HG02943 (cell line): ENCODE data around the gene C2orf76.

Source experiments
- ATAC-seq: cut with Tn5 transposase; IDR thresholded peaks from one replicate; pipeline ENCODE4 v1.9.1; 2021; ENCODE audit warnings: mild to moderate bottlenecking, low read depth, moderate library complexity; ENCODE audit not compliant: unreplicated experiment

C2orf76 gene

DNA sequence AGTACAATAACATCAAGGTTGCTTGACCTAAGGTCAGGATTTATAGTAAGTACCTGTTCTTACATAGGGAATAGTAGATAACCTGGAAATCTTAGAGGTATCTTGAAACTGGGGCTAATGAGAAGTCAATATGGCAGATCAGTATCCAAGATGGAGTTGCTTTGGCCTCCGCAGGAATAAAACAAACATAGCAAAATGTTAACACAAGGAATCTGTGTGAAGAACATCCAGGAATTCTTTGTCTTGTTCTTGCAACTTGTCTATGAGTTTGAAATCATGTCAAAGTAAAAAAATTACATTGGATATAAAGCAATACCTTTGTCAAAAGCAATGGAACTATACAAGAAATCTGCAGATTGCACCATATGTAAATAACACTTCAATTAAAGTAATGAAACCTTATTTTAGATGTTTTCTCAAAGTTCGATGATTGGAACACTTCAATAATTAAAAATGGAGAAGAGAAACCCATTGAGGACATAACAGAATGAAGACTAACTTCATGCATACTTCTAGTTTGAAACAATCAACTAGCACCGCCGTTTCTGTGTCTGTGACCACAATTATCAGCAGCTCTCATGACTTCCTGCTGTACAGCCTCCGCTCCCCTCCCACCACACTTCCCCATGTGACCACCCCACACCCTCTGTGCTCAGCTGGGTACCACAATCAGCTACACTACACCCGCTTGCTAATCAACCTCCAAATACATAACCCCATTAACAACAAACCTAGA, 27.6 kb downstream of the C2orf76 start:
- peak; percentile 99 for ATAC-seq

DNA sequence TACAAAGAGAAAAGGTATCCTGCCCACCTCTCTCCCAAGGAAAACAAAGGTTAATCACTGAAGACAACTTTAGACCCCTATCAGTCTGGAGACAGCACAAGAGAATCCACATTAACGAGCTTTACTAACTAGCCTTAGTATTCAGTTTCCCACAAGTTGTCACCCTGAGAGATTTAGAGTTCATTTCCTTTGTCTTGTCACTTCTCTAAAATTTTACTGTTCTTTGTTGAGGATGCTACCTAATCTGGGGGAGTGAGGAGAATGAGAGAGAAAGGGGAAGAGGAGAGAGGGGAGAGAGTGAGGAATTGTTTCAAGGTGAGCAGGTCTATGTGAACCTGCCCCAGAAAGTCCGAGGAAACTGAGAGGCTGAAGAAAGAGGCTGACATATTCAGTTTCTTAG, 28.4 kb downstream of the C2orf76 start:
- ATAC-seq, result no peak

DNA sequence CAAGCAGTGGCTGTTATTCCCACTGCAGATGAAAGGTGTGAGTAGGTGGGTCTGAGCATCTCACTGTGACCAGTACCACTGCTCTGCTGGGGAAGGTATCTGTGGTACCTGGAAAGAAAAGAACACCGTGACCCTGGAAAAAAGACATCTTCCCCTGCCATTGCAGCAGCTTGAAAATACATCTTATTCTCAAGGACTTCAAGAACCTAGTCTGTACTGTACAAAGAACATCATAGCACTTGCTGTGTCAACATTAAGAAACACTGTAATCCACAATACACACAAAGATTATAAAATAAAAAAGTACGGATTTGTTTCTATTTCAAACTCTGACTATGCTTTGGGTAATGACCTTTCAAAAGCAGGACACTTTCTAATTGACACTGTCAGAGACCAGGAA, 28.9 kb downstream of the C2orf76 start:
- no peak for ATAC-seq

DNA sequence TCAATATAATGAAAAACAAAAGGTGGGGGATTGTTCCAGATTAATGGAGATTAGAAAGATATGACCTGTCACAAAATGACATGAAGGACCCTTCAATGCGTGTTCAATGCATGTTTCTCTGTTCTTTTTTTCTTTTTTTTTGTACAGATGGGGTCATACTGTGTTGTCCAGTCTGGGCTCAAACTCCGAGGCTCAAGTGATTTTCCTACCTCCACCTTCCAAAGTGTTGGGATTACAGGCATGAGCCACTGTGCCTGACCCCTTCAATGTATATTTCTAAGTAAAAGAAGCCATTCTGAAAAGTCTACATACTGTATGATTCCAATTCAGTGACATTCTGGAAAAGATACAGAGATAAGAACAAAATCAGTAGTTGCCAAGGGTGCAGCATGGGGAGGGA, 32.8 kb downstream of the C2orf76 start:
- no peak for ATAC-seq

DNA sequence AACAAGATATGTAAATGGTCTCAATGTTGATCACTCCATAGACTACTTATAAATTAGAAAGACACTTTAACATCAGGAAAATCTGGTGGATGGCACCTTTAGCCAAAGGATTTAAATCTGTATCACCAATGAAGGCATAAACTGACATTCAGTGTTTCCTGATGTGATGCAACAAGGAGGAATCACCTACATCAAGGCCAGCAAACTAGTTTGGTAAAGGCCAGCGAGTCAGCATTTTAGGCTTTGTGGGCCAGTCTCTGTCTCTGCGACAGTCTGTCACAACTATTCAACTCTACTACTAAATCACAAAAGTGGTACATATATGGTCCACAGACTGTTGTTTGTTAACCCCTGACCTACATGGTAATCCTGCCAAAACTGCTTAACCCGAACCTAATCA, 33.3 kb downstream of the C2orf76 start:
- no peak for ATAC-seq

DNA sequence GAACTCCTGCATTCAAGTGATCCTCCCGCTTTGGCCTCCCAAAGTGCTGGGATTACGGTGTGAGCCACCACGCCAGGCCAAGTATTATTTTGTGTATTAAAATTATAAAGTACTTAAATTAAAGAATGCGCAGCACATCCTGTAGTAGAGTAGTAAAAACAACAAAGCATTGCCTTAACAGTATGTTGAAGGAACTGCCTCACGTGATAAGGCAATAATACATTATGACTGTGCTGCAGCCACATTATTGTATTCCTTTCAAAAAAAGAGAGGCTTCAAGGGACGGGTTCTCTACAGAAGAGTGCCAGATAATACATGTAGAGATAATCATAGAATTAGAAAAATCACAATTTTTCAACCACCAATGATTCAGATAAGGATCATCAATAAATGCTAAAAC, 33.7 kb downstream of the C2orf76 start:
- no peak for ATAC-seq

DNA sequence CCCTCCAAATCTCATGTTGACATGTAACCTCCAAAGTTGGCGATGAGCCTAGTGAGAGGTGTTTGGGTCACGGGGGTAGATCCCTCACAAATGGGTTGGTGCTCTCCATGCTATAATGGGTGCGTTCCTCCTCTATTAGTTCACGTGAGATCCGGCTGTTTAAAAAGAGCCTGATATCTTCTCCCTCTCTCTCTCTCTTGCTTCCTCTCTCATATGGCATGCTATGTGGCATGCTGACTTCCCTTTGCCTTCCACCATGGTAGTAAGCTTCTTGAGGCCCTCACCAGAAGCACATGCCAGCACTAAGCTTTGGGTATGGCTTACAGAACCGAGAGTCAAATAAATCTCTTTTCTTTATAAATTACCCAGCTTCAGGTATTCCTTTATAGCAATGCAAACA, 39.2 kb downstream of the C2orf76 start:
- ATAC-seq, result no peak

DNA sequence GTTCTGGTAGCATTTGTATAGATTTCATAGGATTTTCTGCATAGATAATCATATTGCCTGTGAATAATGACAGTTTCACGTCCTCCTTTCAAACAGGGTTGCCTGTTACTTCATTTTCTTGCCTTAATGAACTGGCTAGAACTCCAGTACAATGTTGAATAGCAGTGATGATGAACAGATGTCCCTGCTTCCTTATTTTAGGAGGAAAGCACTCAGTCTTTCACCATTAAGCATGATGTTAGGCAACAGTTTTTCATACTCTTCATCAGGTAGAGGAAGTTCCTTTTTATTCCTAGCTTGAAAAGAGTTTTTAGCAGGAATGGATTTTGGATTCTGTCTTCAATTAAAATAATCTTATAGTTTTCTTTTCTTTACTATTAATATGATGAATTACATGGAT, 39.7 kb downstream of the C2orf76 start:
- ATAC-seq, result no peak

DNA sequence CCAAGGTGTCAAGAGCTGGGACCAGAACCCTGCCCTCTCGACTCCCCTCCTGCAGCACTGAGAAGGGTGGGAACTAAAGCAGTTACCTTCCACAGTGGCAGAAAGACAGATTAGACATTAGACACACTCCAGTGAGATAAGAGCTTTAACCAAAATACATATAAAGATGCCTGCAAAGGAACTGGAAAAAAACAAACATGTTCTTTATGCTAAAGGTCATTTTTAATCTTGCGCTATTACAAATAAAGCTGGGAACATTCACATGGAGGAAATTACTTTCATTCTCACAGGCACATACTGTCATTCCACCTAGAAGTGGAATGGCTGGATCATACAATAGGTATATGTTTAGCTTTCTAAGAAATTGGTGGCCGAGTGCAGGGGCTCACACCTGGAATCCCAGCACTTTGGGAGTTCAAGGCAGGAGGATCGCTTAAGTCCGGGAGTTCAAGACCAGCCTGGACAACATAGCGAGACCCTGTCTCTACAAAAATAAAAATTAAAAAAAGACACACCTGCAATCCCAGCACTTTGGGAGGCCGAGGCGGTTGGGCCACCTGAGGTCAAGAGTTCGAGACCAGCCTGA, 41.9 kb downstream of the C2orf76 start:
- no peak for ATAC-seq

DNA sequence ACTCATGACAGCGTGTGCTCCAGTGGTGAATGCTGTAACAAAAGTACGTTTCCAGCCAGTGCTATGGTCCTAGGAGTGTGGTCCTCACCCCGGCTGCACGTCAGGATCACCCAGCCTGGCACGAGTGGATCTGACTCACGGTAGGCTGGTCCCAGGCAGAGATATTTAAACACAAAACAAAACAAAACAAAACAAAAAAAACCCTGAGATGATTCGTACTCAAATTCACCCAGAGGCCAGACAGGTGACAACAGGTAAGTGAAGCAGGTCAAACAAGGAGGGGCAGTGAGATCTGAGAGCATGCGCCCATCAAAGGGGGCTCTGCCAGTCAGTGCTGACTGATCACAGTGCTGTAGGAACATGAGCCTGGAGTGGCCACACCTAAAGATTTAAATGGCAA, 43.2 kb downstream of the C2orf76 start:
- no peak for ATAC-seq

DNA sequence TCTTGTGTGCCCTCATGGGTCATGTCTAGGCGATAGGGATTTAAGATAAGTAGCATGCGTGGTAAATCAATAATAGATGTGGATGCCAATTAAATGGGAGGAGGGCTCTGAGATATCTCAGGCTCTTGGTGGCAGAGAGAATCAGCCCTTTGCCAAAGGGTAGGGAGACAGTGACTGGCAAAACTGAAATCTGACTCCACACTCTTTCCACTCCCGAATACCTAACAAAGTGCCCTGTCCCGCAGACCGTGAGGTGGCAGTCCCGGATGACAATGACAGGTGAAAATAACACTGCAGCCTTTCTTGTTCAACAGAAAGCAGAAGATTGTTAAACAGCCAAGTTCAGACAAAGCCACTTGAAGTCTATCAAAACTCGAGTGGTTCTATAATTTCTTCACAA, 47.0 kb downstream of the C2orf76 start:
- ATAC-seq, result no peak

DNA sequence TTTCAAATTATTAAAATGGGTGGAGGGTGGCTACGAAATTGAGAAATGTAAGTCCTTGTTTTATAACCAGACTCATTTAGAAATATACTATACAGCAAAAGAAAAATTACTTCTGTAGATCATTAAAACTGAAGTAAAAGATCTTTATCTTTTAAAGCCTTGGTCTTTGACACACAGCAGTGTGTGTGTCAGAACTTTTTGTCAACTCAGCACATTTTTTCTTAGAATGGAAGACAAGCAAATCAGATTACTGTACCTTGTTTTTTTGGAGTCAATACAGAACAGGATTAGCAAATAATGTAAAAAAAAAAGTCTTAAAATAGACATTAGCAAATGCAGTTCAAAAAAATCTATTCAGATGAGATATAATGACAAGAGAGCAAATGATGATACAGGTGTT, 49.1 kb downstream of the C2orf76 start:
- no peak for ATAC-seq

DNA sequence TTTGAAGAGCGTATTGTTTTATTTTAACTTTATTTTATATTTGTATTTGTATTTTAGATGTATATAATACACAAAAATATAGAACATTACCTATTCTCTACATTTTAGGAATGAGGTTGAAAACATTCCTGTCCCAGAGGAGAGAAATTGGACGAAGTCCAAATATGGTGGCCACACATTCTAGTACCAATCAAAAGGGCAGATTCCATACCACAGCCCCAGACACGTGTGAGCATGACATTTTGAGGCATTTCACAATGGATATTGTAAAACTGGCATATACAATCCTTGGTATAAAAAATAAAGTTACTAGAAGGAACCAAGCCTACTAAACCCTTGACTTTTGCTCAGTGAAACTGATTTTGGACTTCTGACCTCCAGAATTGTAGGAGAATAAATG, 50.6 kb downstream of the C2orf76 start:
- ATAC-seq, result no peak

DNA sequence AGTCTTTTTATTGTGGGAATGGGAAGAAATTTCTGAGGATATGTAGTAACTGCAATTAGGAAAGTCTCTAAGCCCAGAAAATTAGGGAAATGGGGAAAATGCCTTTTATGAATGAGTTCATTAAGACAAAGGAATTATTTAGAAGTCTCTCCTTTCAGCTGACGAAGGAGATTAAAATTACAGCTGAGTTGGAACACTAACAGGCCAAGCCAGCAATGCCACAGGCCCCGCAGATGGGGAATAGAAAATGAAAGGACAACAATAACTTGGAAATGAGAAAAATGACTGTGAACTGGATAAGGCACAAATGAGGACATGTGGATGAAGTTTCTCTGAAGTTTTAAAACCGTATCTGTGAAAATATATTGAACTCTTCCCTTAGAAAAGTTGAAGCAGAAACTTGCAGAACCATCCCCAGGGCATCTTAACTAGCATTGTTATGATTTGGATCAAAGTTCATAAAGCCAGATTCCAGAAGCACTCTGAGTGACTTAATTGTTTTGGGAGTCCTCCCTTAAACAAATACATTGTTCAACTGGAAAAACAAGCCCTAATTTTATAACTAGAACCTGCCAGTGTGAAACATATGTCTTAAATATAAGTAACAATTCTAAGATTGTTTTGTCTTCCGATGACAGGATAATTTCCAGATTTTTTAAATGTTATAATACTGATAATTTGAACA, 51.3 kb downstream of the C2orf76 start:
- ATAC-seq, result no peak

DNA sequence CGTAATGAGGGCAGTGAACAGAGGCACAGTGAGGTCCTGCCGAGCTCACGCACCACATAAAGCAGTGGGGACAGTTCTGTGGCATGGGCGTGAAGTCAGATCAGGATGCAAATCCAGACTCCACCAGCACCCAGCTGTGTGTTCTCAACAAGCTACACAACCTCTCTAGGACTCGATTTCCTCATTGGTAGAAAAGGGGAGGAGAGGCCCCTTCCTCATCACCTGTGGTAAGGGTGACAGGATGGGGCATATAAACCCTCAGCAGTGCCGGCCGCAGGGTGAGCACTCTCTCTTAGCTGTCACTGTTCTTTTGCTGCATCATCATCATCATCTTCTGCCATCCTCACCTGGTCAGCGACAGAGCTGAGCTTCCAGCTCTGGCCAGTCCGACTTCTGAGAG, 54.8 kb downstream of the C2orf76 start:
- ATAC-seq, result no peak

DNA sequence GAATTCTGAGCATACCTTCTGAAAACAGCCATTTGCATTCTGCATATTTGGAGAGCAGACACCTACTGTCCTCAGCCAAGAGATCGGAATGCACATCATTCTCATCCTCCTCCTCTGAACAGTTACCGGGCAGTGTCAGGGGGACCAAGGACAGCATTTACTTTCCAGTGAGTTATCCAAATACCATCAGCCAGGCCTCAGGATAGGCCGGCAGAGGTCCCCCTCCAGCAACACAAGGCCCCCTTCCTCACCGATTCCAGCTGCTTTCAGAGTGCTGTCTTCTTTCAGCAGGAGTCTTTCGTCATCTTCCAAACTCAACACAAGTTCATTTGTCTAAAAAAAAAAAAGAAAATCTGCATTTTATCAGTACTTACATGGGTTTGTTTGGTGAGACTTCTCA, 55.3 kb downstream of the C2orf76 start:
- ATAC-seq, result no peak

DNA sequence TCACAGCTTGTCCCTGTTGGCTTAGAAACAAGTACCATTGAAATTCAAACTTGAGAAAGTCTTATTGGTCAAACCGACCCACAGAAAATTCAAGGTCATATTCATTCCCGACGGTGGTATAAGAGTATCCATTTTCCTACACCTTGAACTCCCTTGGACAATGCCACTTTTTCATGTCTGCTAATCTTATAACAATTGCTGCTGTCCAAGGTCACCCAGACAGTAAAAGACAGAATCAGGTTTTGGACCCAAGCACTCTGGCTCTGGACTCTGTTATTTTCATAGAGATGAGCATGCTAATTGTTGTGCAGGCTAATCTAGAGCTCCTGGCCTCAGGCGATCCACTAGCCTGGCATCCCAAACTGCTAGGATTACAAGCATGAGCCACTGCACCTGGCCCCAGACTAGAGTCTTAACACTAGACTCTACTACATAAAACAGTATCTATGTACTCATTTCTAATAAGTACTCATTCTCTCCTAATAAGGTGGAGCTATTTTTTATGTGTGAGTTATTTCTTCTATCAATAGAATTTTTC, 57.8 kb downstream of the C2orf76 start:
- ATAC-seq, result no peak

DNA sequence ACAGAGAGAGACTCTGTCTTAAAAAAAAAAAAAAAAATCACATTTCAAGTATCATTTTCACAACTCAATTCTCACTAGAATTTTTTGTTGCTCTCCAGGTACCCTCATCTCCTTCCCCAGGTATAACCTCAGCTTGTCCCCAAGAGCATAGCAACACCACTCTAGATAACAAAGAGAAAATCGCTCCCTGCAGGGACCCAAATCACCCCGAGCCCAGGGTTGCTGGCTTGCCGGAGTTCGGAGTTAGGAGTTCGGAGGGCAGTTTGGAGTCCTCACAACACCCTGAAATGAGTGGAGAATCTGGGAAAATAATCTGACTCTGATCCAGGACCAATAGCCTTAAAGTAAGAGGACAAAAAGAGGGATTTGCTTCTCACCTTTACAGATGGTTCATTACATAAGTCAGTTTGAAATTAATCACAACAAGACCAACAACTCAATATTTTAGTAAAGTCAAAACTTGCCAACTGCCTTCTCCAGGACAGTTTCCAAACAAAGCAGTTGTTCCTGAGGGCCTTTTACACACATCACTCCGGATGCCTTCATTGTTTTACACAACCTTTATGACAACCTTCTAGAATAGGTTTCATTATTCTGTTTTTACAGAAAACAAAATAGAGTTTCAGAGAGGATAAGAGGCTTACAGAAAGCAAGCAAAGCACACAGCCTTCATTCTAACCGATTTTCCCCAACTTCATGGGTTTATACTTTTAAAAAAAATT, 59.1 kb downstream of the C2orf76 start:
- no peak for ATAC-seq

DNA sequence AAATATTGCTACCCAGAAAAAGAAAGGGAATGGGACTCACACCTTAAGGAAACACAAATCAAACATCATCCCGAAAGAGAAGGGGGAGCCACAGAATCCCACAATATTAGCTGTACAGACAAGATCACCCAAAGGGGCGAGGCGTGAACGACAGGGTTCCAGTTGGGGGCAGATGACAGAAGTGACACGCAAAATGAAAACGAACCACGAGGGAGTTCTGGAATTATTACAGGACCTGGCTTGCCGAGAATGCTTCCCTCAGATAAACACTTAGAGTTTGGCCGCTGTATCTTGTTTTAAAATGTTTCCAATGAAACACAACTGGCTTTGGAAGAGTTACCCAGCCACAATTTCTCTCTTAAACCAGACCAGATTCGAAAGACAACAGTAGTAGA, 60.4 kb downstream of the C2orf76 start:
- no peak for ATAC-seq

DNA sequence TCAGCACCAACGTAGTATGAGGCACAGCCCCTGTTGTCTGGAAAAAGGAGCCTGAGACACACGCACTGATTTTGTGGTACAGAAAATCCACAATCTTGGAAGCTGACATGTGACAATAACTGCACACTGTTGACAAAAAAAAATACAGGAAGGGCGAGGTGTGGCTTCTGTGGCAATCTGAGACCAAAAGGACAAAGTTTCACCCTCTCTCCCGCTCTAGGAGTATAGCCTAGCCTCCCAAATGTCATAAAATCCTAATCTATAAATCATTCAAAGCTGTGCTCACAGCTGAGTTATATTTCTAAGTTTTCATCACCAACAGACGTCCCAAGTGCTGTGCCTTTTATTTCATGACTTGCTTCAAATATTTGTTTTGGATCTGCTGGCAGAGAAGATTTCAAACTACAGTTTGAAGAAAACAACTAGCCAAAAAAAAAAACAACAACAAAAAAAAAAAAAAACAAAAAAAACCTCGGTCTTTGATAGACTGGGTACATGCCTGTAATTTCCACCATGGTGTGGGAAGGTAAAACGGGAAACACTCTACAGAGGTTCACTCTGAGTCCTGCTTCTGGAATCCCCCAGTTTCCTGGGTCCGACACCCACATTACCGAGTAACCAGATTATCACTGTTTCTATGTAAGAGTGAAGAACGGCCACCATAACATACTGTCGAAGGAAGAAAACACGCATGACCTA, 61.0 kb downstream of the C2orf76 start:
- ATAC-seq, result no peak

DNA sequence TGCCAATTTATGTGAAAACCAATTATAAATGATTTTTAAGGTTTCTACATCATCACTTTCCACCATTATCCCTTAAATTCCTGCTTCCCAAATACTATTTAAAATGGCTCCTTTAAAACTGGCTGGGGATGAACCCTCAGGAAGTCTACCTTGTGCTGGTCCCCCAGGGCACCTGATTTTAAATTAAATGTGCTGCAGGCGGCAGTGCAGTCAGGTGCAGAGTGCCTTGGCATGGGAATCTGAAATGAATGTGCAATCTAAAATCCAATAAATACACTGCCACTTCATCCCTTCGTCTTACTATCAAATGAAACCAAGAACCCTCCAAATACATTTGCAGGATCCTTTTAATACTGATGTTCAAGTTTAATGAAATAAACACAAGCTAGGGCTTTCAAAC, 61.8 kb downstream of the C2orf76 start:
- no peak for ATAC-seq
